Right renal cortex interstitium (tissue), 3 donors: Measurements from ENCODE around the gene EXOSC3. TPM values are rescaled to one million over a fixed set of nuclear protein-coding genes. Genes with fewer than 3 reads are reported as not detected.
"Not testable (repeated sequence)": the region's sequence is repeated elsewhere in the genome, so short reads cannot be mapped to it uniquely, and the experiment has no call there.

Experiments
- DNase-seq, 3 donors: peaks; one replicate each; pipeline ENCODE4 v3.0.0-alpha.2; 2013; ENCODE audit warnings: low read depth in 3 of 3, low spot score in 2 of 3
- polyA plus RNA-seq, 3 donors: library from polyadenylated mRNA; unstranded; fragments of 120-200 nt; gene quantifications; one replicate each; pipeline ENCODE4 v1.2.1, GENCODE V29; 2013; ENCODE audit not compliant: insufficient read length in 3 of 3

The EXOSC3 gene
- polyA plus RNA-seq, 3 donors = 37.9 to 44.1 (median 40.7) TPM

DNA sequence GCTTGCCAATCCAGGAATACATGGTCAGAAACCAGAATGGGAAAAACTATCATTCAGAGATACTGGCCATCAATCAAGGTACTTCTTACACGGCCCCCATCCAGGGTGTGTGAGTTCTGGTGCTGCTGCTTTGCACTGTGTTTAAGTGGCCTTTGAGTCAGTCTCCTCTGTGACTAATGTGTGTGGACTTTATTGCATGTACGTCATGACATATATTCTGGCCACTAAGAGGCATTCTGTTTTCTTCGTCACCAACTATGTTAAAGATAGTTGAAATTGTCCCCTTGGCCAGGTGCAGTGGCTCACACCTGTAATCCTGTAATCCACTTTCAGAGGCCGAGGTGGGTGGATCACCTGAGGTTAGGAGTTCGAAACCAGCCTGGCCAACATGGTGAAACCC is 8.5 kb downstream of the EXOSC3 start:
- DNase-seq = no peak

DNA sequence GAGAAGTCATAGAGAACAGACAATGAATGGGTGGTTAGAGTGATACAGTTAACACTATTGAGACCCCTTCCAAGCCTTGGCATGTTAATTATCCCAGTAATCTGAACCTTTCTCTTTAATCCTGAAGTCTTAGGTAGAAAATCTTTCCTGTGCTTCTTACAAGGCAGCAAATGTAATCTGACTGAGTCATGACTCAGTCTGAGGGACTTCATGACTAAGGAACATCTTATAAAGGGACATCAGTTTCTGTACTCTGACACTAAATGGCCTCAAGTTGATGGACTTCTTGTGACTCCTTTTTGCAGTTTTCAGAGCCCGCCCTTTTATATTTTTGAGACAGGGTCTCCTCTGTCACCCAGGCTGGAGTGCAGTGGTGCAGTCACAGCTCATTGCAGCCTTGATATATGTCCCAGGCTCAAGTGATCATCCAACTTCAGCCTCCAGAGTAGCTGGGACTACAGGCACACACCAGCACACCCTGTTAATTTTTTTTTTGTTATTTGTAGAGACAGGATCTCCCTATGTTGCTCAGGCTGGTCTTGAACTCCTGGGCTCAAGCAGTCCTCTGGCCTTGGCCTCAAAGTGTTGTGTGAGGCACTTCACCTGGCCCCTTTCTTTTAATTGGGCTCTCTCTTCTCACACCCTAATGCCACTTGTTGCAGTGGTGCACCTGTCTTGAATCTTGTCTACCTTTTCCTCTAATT is 9.5 kb downstream of the EXOSC3 start:
- no peak for DNase-seq

DNA sequence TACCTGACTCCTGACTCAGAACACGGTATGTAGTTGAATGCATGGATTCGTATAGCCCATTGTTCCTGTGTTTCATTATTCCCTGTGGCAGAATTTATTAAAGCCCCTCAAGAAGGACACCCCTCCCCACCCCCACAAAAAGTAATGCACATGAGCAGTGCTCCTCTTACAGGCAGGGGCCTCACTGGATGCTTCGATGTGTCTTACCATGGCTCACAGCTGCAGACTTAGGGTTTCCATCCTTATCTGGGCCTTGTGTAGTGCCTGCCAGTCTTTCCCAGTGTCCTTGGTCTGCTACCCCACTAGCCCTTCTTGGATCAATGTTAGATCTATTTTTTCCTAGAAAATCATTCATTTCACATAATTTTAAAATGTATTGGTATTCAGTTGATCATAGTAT is 14.9 kb downstream of the EXOSC3 start:
- DNase-seq = no peak

DNA sequence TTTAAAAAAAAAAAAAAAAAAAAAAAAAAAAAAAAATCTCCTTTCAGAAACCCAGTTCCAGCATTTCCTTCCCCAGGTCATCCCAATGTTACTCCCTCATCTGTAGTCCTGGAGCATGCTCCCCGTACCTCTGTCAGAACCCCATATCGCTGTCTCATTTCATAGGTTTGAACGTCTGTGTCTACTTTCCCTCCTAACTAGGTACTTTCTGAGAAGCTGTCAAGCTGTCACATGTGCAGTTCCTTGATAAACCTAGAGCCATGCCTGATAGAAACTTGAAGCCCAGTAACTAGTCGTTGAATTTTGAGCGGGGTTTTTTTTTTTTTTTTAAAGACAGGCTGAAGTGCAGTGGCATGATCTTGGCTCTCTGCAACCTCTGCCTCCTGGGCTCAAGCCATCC is 15.6 kb downstream of the EXOSC3 start:
- DNase-seq = no peak

DNA sequence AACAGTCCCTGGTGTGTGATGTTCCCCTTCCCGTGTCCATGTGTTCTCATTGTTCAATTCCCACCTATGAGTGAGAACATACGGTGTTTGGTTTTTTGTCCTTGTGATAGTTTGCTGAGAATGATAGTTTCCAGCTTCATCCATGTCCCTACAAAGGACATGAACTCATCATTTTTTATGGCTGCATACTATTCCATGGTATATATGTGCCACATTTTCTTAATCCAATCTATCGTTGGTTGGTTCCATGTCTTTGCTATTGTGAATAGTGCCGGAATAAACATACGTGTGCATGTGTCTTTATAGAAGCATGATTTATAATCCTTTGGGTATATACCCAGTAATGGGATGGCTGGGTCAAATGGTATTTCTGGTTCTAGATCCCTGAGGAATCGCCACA is 19.6 kb downstream of the EXOSC3 start:
- not testable (repeated sequence) for DNase-seq

DNA sequence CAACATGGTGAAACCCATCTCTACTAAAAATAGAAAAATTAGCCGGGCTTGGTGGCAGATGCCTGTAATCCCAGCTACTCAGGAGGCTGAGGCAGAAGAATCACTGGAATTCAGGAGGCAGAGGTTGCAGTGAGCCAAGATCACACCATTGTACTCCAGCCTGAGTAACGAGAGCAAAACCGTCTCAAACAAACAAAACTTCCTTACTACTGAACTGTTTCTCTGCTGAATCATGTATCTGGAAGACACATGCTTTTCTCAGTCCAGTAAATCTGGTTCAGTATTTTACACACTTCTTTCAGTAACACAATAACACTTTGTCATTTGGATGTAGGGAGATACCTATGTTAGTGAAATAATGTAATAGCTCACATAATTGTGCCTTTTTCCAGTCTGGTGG is 23.4 kb downstream of the EXOSC3 start:
- no peak for DNase-seq

DNA sequence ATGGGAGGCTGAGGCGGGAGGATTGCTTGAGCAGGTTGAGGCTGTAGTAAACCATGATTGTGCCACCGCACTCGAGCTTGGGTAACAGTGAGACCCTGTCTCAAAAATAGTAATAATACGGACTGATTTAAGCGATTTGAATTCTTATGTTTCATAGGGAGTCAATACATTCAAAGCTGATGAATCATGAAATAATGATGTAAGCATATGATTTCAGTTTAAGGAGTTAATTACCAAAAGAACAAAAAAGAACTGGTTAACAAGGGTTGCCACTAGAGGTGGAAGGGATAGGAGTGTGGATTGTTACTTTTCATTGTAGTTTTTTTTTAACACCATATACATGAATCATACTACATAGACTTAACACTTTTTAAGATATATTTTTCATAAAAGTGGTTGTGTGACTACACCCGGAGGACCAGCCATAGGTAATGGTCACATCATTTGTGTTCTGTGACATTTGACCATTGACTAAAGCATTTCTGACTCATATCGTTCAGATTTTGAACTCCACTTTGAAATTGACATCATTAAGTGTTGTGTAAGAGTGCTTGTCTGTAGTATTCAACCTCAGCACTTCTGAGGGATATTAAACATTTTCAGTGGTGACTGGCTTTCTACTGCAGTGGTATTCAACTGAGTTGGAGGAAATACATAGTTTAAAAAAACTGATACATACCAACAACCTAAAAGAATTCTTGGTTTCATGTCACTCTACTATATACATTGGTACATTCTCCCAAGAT is 24.3 kb downstream of the EXOSC3 start:
- DNase-seq = no peak

DNA sequence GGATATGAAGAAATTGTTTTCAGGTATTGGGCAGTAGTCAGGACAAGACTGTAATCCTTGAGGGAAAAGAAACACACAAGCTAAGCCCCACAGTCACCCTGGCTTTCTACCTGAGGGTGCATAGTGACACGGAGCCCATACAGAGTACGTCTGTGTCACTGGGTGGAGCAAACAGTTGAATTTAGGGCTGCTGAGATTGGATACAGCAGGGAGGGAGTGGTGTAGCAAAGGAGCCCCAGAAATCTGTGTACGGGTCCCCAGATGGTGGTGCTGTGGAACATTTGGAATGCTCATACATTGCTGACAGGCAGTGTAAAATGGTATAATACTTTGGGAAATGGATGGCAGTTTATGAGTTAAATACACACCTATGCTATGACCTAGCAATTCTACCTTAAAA is 26.1 kb downstream of the EXOSC3 start:
- no peak for DNase-seq

DNA sequence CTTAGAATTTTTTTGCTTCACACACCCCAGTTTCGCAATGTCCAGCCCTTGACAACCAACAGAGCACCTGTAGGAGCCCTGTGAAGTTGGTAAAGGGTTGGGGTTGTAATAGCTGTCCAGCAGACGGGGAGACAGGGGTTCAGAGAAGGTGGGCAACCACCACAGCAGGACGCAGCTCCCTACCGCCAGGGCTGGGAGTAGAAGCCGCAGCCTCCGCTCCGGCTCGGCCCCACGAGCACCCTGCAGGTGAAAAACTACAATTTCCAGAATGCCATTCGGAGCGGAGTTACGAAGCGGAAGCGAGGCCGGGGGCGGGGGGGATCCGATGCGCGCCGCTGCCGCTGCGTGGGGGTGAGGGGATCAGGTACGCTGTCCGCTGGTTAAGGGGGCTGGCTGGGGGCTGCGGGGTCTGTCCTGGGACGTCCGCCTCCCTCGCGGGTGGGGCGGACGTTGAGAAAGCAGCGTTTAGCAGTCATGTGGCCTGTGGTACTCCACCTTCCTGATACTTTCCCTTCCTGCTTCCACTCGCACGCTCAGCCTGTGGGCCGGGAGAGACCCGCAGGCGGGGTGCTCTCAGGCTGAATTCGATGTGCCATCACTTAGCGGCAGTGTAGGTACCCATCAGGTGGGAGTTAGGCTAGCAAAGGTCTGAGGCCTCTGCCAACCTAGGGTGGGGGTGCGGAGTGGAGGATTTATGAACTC is 31.2 kb downstream of the EXOSC3 start, which contains the start of gene TRMT10B:
TSS of gene TRMT10B (plus strand) at position 317 of the 702 bp plus-strand sequence. CDS start 8,127 bp downstream, outside the sequence.
- peak; percentile 45 to 72 (median 58) for DNase-seq

DNA sequence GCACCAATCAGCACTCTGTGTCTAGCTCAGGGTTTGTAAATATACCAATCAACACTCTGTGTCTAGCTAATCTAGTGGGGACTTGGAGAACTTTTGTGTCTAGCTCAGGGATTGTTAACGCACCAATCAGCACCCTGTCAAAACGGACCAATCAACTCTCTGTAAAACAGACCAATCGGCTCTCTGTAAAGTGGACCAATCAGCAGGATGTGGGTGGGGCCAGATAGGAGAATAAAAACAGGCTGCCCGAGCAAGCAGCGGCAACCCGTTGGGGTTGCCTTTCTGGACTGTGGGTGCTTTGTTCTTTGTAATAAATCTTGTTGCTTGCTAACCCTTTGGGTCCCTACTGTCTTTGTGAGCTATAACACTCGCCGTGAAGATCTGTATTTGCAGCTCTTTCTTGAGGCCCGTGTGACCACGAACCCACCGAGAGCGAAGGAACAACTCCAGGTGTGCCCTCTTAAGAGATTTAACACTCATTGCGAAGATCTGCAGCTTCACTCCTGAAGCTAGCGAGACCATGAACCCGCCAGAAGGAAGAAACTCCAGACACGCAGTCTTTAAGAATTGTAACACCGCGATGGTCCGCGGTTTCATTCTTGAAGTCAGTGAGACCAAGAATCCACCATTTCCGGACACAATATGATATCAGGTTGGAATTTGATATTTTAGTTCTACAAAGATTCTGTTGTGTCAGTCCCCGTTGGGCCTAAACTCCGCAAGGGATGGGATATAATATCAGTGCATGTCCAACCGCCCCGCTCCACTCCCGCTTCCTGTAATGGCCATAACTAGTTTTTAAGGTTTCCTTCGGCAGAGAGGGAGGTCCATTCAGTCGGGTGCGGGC is 32.0 kb downstream of the EXOSC3 start:
- DNase-seq = no peak

DNA sequence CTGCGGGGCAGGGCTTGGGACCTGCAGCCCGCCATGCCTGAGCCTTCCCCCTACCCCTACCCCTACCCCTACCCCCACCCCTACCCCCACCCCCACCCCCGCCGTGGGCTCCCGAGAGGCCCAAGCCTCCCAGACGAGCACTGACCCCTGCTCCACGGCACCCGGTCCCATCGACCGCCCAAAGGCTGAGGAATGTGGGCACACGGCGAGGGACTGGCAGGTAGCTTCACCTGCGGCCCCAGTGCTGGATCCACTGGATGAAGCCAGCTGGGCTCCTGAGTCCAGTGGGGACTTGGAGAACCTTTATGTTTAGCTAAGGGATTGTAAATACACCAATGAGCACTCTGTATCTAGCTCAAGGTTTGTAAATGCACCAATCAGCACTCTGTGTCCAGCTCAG is 32.8 kb downstream of the EXOSC3 start:
- not testable (repeated sequence) for DNase-seq

DNA sequence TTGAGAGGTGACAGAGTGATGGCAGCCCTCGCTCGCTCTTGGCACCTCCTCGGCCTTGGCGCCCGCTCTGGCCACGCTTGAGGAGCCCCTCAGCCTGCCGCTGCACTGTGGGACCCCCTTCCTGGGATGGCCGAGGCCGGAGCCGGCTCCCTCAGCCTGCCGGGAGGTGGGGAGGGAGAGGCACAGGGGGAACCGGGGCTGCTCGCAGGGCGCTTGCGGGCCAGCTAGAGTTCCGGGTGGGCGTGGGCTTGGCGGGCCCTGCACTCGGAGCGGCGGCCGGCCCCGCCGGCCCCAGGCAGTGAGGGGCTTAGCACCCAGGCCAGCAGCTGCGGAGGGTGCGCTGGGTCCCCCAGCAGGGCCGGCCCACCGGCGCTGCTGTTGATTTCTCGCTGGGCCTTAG is 33.2 kb downstream of the EXOSC3 start:
- DNase-seq = not testable (repeated sequence)

DNA sequence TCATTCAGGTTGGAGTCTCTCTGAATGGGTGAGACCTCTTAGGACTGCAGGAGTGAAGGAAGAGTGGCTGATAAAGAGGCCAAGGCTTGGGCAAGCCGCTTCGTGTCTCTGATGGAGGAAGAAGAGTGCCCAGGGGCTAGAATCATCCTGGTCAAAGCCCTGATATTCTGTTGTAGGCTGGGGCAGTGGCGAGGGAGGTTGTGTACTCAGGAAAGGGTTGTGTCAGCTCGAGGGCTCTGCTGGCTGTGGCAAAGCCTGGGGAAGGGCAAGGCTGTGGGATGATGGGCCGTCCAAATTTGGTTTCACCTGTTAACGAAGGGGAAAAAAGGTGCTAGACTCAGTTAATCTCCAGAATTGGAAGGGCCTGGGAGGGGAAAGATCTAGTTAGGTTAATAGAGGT is 33.7 kb downstream of the EXOSC3 start:
- no peak for DNase-seq

DNA sequence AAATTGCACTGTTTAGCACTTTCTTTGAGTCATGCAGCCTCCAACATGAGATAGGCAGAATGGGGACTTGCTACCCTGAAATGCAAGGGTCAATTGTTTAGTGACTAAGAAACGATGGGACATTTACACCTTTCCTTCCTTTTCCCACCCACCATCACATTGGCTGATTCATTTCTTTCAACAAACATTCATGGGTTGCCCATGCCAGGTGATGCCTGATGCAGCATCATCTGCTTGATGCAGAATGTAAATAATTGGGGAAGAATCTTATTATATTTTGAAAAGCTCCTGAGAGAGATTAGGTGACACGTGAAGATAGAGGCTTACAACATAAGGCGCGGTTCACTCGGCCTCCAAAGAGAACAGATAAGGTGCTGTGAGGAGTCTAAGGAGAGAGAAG is 35.7 kb downstream of the EXOSC3 start:
- no peak for DNase-seq

DNA sequence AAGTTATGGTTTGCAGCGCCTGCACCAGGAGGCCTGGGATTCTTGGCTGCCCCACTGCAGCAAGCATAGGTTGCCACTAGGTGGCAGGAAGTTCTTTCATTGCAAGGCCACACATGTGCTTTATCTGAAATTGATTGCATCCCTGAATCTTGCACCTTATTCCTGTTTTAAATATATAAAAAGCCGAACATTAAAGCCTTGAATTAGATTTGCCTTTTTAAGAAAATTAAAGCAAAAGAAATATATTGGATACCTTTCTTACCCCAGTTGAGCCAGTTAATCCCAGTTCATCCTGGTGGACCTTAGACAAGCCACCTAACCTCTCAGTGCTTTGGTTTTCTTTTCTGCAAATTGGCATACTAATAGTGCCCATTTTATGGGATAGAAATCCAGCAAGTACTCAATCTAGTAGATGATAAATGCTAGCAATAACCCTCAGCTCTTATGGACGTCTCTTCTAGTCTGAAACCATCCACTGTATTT is 37.6 kb downstream of the EXOSC3 start:
- peak in 2 of 3 donors; percentile 6 to 24 for DNase-seq

DNA sequence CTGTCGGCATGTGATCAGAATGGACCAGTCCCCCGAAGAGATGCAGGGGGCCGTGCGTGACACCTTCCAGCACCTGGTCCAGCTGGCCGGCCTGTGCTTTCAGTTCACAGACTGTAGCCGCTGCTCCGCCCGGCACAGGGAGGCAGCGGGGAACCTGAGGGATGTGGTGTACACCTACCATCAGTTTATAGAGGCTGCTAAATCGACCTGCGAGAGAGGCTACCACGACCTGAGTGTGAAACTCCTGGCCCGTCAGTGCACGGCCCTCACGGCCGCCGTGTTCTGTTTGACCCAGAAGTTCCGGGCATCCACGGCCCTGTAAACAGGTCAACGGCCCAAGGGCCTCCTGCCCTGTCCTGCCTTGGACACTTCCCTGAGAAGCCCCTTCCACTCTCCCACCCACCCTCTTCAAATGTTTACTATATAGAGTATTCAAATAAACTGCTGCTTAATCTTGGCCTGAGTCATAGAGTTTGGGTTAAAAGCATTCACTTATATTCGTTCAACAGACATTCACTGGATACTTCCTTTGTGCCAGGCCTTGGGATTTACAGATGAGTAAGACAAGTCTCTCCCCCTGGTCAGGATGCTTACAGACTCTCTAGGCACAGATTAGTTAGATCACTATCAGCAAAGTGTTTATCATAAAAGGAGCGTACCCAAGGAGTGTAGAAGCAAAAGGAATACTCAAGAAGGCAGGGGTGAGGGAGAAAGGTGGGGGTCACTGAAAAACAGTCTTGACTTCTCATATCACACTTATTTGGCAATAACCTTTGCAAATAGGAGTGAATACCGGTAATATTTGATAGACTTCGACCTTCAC is 38.2 kb downstream of the EXOSC3 start:
- no peak for DNase-seq

DNA sequence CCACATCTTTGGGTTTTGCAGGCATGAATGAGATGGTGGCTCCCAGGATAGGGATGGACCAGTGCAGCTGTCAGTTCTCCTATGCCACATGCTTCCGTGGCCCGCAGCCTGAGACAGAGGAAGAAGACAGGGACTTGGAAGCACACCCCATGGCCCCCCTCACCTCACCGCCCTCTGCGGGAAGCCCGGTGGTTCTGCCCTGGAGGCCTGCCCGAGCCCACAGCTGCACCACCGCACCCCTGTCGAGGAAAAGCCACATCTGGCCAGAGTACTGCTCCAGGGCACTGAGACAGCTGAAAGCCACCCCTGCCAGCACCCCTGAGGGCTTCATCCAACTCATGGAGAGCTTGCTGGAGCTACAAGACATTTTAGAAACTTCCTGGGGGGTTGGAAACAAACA is 38.9 kb downstream of the EXOSC3 start:
- no peak for DNase-seq

DNA sequence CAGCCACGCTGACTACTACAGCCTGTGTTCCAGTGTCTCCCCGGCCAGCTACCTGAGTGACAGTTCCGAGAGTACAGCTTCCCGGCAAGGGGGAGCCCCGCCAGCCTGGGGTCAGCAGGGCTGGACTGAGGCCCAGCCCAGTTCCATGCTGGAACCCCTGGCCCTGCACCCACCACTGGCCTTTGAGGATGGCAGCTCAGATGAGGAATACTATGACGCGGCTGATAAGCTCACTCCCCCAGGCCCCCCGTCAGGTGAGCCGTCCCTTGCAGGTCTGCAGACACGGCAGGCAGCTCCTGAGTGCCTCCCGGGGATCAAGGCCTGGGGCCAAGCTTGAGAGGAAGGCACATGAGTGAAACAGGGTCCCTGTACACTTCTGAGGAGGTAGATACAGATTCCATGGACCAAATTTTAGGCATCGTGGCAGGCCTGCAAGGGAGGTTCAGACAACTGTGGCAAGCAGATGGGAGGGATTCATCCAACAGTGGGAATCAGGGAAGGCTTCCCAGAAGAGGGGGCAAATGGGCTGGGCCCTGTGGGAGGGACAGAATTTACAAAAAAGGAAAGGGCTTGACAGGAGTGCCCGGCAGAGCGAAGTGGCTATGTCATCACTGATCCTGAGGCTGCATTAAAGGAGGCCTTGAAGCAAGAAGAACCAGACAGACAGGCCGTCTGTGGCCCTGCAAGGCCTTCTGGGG is 44.1 kb downstream of the EXOSC3 start:
- DNase-seq = no peak

DNA sequence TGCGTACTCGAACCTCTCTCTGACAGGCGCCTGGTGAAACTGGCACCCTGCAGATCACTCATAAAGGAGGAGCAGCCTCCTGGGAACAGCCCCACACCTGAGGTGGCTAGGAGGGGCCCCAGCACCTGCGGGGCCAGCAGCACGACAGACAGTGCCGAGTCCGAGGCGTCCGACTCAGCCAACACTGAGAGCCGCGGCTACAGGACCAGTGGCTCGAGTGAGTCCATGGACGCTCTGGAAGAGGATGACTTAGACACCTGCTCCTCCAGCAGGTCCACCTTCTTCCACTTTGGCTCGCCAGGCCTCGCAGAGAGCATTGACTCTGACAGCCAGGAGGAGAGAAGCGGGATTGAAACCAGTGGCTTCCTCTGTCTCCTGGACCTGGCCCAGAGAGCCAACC is 44.7 kb downstream of the EXOSC3 start:
- DNase-seq = no peak
